Mesenchymal stem cell (in vitro differentiated cells and primary cell): Measurements from ENCODE around the gene DNAH2.

Source experiments
- DNase-seq: peaks from one replicate; pipeline ENCODE4 v3.0.0-alpha.2; 2013
- H2AFZ ChIP-seq: one replicate; pipeline ENCODE4 v1.6.1; 2013; ENCODE audit warnings: low read depth, mild to moderate bottlenecking, control low read depth, inconsistent platforms, low read length, moderate library complexity
- H2AK5ac ChIP-seq: 2 replicates; pipeline ENCODE4 v1.6.1; 2013; ENCODE audit warnings: low read length, moderate library complexity, mild to moderate bottlenecking, inconsistent platforms; ENCODE audit not compliant: severe bottlenecking
- H2BK120ac ChIP-seq: one replicate; pipeline ENCODE4 v1.6.1; 2013; ENCODE audit warnings: low read depth, mild to moderate bottlenecking, inconsistent platforms, low read length, moderate library complexity
- H2BK12ac ChIP-seq, 2 experiments: one replicate each; pipeline ENCODE4 v1.6.1; 2013; ENCODE audit warnings: inconsistent platforms in 2 of 2, low read length in 2 of 2, mild to moderate bottlenecking in 2 of 2, moderate library complexity in 2 of 2, control low read depth in 1 of 2
- H2BK15ac ChIP-seq: one replicate; pipeline ENCODE4 v1.6.1; 2013; ENCODE audit warnings: mild to moderate bottlenecking, low read depth, inconsistent platforms; ENCODE audit not compliant: poor library complexity, severe bottlenecking
- H2BK5ac ChIP-seq: 2 replicates; pipeline ENCODE4 v1.6.1; 2013; ENCODE audit warnings: low read depth, mild to moderate bottlenecking, low read length, control low read depth, inconsistent platforms; ENCODE audit not compliant: poor library complexity, severe bottlenecking
- H3K14ac ChIP-seq, 2 experiments: one replicate each; pipeline ENCODE4 v1.6.1; 2013; ENCODE audit warnings: inconsistent platforms in 2 of 2, low read length in 2 of 2, control low read depth in 1 of 2, mild to moderate bottlenecking in 1 of 2, moderate library complexity in 1 of 2
- H3K18ac ChIP-seq, 2 experiments: one replicate each; pipeline ENCODE4 v1.6.1; 2013; ENCODE audit warnings: inconsistent platforms in 2 of 2, low read length in 2 of 2, control low read depth in 1 of 2, low read depth in 1 of 2, mild to moderate bottlenecking in 1 of 2
- H3K23ac ChIP-seq, 2 experiments: one replicate each; pipeline ENCODE4 v1.6.1; 2013; ENCODE audit warnings: inconsistent platforms in 2 of 2, low read length in 2 of 2, mild to moderate bottlenecking in 2 of 2, moderate library complexity in 2 of 2, control low read depth in 1 of 2
- H3K27ac ChIP-seq: 2 replicates; pipeline ENCODE4 v1.5.1; 2013; ENCODE audit warnings: mild to moderate bottlenecking, moderate library complexity, low read length, control low read depth, inconsistent platforms; ENCODE audit not compliant: poor library complexity, severe bottlenecking
- H3K27me3 ChIP-seq, 2 experiments: 2 replicates each; pipeline versions ENCODE4 v1.6.1 to v1.7.0; 2013; ENCODE audit warnings: low read length in 2 of 2, mild to moderate bottlenecking in 2 of 2, moderate library complexity in 2 of 2, control low read depth in 1 of 2, inconsistent platforms in 1 of 2; ENCODE audit not compliant: control insufficient read depth in 1 of 2, insufficient read depth in 1 of 2
- H3K36me3 ChIP-seq, 2 experiments: 2 replicates each; pipeline versions ENCODE4 v1.6.1 to v1.7.0; 2013; ENCODE audit warnings: low read length in 2 of 2, control low read depth in 1 of 2, inconsistent platforms in 1 of 2, low read depth in 1 of 2, mild to moderate bottlenecking in 1 of 2; ENCODE audit not compliant: insufficient read depth in 2 of 2, control insufficient read depth in 1 of 2
- H3K4ac ChIP-seq, 2 experiments: one replicate each; pipeline ENCODE4 v1.6.1; 2013; ENCODE audit warnings: inconsistent platforms in 2 of 2, low read length in 2 of 2, mild to moderate bottlenecking in 2 of 2, moderate library complexity in 2 of 2, control low read depth in 1 of 2, low read depth in 1 of 2
- H3K4me1 ChIP-seq: 2 replicates; pipeline ENCODE4 v1.6.1; 2013; ENCODE audit warnings: low read depth, low read length, control low read depth; ENCODE audit not compliant: control insufficient read depth, insufficient read depth
- H3K4me2 ChIP-seq: 2 replicates; pipeline ENCODE4 v1.6.1; 2013; ENCODE audit warnings: low read length, mild to moderate bottlenecking, inconsistent platforms; ENCODE audit not compliant: poor library complexity, severe bottlenecking
- H3K4me3 ChIP-seq, 2 experiments: 2 replicates each; pipeline versions ENCODE4 v1.5.1 to v1.7.0; 2013; ENCODE audit warnings: low read length in 2 of 2, mild to moderate bottlenecking in 2 of 2, control low read depth in 1 of 2, low read depth in 1 of 2; ENCODE audit not compliant: insufficient read depth in 1 of 2
- H3K79me1 ChIP-seq: replicated peaks from 2 replicates; pipeline ENCODE4 v1.6.1; 2013; ENCODE audit warnings: mild to moderate bottlenecking, control low read depth, low read length, inconsistent platforms; ENCODE audit not compliant: poor library complexity, severe bottlenecking
- H3K9ac ChIP-seq: 2 replicates; pipeline ENCODE4 v1.7.0; 2013; ENCODE audit warnings: mild to moderate bottlenecking, low read length, moderate library complexity
- H3K9me3 ChIP-seq: 2 replicates; pipeline ENCODE4 v1.7.0; 2013; ENCODE audit warnings: mild to moderate bottlenecking, low read length; ENCODE audit not compliant: control insufficient read depth
- H4K8ac ChIP-seq: one replicate; pipeline ENCODE4 v1.6.1; 2013; ENCODE audit warnings: inconsistent platforms, mild to moderate bottlenecking, low read length, moderate library complexity
- H4K91ac ChIP-seq: one replicate; pipeline ENCODE4 v1.6.1; 2013; ENCODE audit warnings: mild to moderate bottlenecking, low read length, inconsistent platforms
- WGBS: methylation state at CpG from one replicate; pipeline ENCODE4 v1.1.7; 2013; ENCODE audit warnings: mixed read lengths; 5-methylcytosine and 5-hydroxymethylcytosine counted together

Gene DNAH2

GRCh38 chr17:7763919-7764318 is 46.4 kb downstream of the DNAH2 start:
- no peak overlapping the region for H2BK12ac ChIP-seq
- no peak overlapping the region for H3K18ac ChIP-seq
- no peak overlapping the region for H2BK120ac ChIP-seq
- no peaks in the 10 kb centered on the region for H3K4me1 ChIP-seq
- no peak overlapping the region for H3K23ac ChIP-seq
- H4K8ac ChIP-seq: no peak overlapping the region
- peaks cover 7 to 23% of the 10 kb centered on the region in 2 experiments for H3K27me3 ChIP-seq
- H3K27ac ChIP-seq: no peak overlapping the region
- no peaks in the 10 kb centered on the region for H3K79me1 ChIP-seq
- no peak overlapping the region for H3K4me2 ChIP-seq
- H3K9me3 ChIP-seq: no peaks in the 10 kb centered on the region
- H3K4ac ChIP-seq: no peak overlapping the region
- H3K4me3 ChIP-seq: no peak overlapping the region
- no peak for DNase-seq
- WGBS: 85% methylated on average over 16 of the region's 16 CpGs
- no peaks in the 10 kb centered on the region for H3K36me3 ChIP-seq
- no peak overlapping the region for H2BK5ac ChIP-seq
- no peak overlapping the region for H3K9ac ChIP-seq
- no peak overlapping the region for H2BK15ac ChIP-seq
- H2AFZ ChIP-seq: no peak overlapping the region
- no peak overlapping the region for H2AK5ac ChIP-seq
- peak overlapping the region; percentile 21 for H4K91ac ChIP-seq
- H3K14ac ChIP-seq: no peak overlapping the region

GRCh38 chr17:7767004-7767403 is 49.5 kb downstream of the DNAH2 start:
- Histone ChIP-seq H2BK5ac (no peak overlapping the region), H3K79me1 (no peaks in the 10 kb centered on the region), H3K4ac (no peak overlapping the region), H3K14ac (no peak overlapping the region), H4K8ac (no peak overlapping the region), H2AFZ (no peak overlapping the region), H4K91ac (no peak overlapping the region), H3K23ac (no peak overlapping the region), H3K4me1 (no peaks in the 10 kb centered on the region), H3K36me3 (no peaks in the 10 kb centered on the region), H2AK5ac (no peak overlapping the region), H3K9ac (no peak overlapping the region), H3K9me3 (no peaks in the 10 kb centered on the region), H3K4me3 (no peak overlapping the region), H3K27me3 (peaks cover 17 to 23% of the 10 kb centered on the region in 2 experiments), H3K18ac (no peak overlapping the region), H2BK12ac (no peak overlapping the region), H3K27ac (no peak overlapping the region), H3K4me2 (no peak overlapping the region), H2BK15ac (no peak overlapping the region), H2BK120ac (no peak overlapping the region)
- no peak for DNase-seq
- 91% methylated on average over 8 of the region's 10 CpGs for WGBS

DNA sequence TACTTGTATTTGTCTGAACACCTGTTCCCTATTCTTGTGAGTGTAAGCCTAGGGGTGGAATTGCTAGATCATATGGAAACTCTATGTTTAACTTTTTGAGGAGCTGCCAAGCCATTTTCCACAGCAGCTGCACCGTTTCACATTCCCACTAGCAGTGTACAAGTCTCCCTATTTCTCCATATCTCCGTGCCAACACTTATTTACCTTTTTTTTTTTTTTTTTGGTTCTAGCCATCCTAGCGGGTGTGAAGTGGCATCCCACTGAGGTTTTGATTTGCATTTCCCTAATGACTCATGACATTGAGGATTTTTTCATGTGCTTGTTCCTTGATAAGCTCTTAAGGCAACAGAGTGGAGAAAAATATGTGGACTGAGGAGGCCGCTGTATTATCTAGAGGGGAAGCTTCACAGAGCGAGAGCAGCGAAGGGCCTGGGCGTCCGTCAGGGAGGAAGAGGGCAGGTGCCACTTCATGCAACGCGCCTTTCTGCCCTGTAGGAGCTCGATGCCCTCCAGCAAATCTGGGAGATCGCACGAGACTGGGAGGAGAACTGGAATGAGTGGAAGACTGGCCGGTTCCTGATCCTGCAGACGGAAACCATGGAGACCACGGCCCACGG is 50.0 kb downstream of the DNAH2 start:
- Histone ChIP-seq H4K8ac (no peak overlapping the region), H3K4ac (no peak overlapping the region), H3K4me3 (no peak overlapping the region), H2BK12ac (no peak overlapping the region), H3K23ac (no peak overlapping the region), H3K27me3 (peaks cover 17 to 23% of the 10 kb centered on the region in 2 experiments), H3K18ac (no peak overlapping the region), H3K27ac (no peak overlapping the region), H3K79me1 (no peaks in the 10 kb centered on the region), H3K9me3 (no peaks in the 10 kb centered on the region), H4K91ac (no peak overlapping the region), H3K4me1 (no peaks in the 10 kb centered on the region), H3K4me2 (no peak overlapping the region), H3K36me3 (no peaks in the 10 kb centered on the region), H2BK5ac (no peak overlapping the region), H3K14ac (no peak overlapping the region), H2AK5ac (no peak overlapping the region), H2AFZ (no peak overlapping the region), H3K9ac (no peak overlapping the region), H2BK15ac (no peak overlapping the region), H2BK120ac (no peak overlapping the region)
- 83% methylated on average over 16 of the region's 17 CpGs for WGBS
- peak; percentile 43 for DNase-seq

DNA sequence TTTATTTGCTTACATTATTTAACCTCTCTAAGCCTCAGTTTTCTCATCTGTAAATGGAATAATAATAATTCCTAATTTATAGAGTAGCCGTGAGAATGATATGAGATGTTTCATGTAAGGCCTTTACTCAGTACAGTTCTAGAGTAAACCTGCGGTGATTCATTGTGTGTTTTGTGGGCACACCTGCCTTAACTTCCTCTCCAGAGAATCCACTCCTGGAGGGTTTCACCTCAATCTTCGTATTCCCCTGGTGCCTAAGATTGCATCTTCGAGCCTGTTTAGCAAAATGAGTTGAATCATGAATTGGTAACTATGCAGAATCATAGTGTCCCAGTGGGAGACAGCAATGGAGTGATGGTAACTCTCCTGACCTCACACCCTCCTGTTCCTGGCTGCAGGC is 52.3 kb downstream of the DNAH2 start:
- no peak overlapping the region for H3K18ac ChIP-seq
- no peak overlapping the region for H3K4ac ChIP-seq
- H3K4me1 ChIP-seq: no peaks in the 10 kb centered on the region
- no peak overlapping the region for H2AFZ ChIP-seq
- H3K9ac ChIP-seq: no peak overlapping the region
- H3K4me2 ChIP-seq: no peak overlapping the region
- H3K4me3 ChIP-seq: no peak overlapping the region
- H2BK12ac ChIP-seq: no peak overlapping the region
- H2BK15ac ChIP-seq: no peak overlapping the region
- no peaks in the 10 kb centered on the region for H3K79me1 ChIP-seq
- DNase-seq: no peak
- H3K14ac ChIP-seq: no peak overlapping the region
- H3K36me3 ChIP-seq: no peaks in the 10 kb centered on the region
- H2BK120ac ChIP-seq: no peak overlapping the region
- no peaks in the 10 kb centered on the region for H3K9me3 ChIP-seq
- 98% methylated on average over 4 of the region's 4 CpGs for WGBS
- H4K91ac ChIP-seq: no peak overlapping the region
- H2BK5ac ChIP-seq: no peak overlapping the region
- no peak overlapping the region for H4K8ac ChIP-seq
- no peak overlapping the region for H2AK5ac ChIP-seq
- H3K23ac ChIP-seq: no peak overlapping the region
- H3K27me3 ChIP-seq: peaks cover 17 to 23% of the 10 kb centered on the region in 2 experiments
- H3K27ac ChIP-seq: no peak overlapping the region
